MM.1S (cell line): Measurements from ENCODE around the gene PDCD2L.
"Not testable (repeated sequence)": the region's sequence is repeated elsewhere in the genome, so short reads cannot be mapped to it uniquely, and the experiment has no call there.

Source experiments
- DNase-seq: peaks from one replicate; pipeline ENCODE4 v3.0.0-alpha.2; 2015
- H2AFZ ChIP-seq: fragments of 300-600 bp; sonication (generic); 2 replicates; pipeline ENCODE4 v1.6.0; 2016; ENCODE audit warnings: antibody characterized with exemption, low read length
- H3F3A ChIP-seq: fragments of 300-600 bp; sonication (generic); 2 replicates; pipeline ENCODE4 v1.6.1; 2016; ENCODE audit warnings: mild to moderate bottlenecking, antibody characterized with exemption, low read length, moderate library complexity, mixed read lengths; ENCODE audit not compliant: insufficient read depth
- H3K27ac ChIP-seq: fragments of 300-600 bp; sonication (generic); 2 replicates; pipeline ENCODE4 v1.5.1; 2016; ENCODE audit warnings: mild to moderate bottlenecking, low read length
- H3K27me3 ChIP-seq: fragments of 300-600 bp; sonication (generic); replicated peaks from 2 replicates; pipeline ENCODE4 v1.6.0; 2016; ENCODE audit warnings: low read length; ENCODE audit not compliant: insufficient read depth
- H3K36me3 ChIP-seq: fragments of 300-600 bp; sonication (generic); replicated peaks from 2 replicates; pipeline ENCODE4 v1.6.1; 2016; ENCODE audit warnings: mild to moderate bottlenecking, low read length, mixed read lengths; ENCODE audit not compliant: insufficient read depth
- H3K4me1 ChIP-seq: fragments of 300-600 bp; sonication (generic); 2 replicates; pipeline ENCODE4 v1.6.1; 2016; ENCODE audit warnings: low read length, mixed read lengths
- H3K4me2 ChIP-seq: fragments of 300-600 bp; sonication (generic); 2 replicates; pipeline ENCODE4 v1.6.0; 2016; ENCODE audit warnings: low read depth, low read length
- H3K4me3 ChIP-seq: fragments of 300-600 bp; sonication (generic); 2 replicates; pipeline ENCODE4 v1.5.1; 2016; ENCODE audit warnings: low read length, mixed read lengths
- H3K79me2 ChIP-seq: fragments of 300-600 bp; sonication (generic); 2 replicates; pipeline ENCODE4 v1.6.1; 2016; ENCODE audit warnings: mixed run types, low read length, mixed read lengths
- H3K9ac ChIP-seq: fragments of 300-600 bp; sonication (generic); 2 replicates; pipeline ENCODE4 v1.6.1; 2016; ENCODE audit warnings: low read length, mixed read lengths
- H3K9me2 ChIP-seq: fragments of 300-600 bp; sonication (generic); replicated peaks from 2 replicates; pipeline ENCODE4 v1.6.1; 2016; ENCODE audit warnings: mild to moderate bottlenecking, low read length, mixed read lengths; ENCODE audit not compliant: insufficient read depth
- H3K9me3 ChIP-seq: fragments of 300-600 bp; sonication (generic); replicated peaks from 2 replicates; pipeline ENCODE4 v1.6.1; 2016; ENCODE audit warnings: mild to moderate bottlenecking, low read length, mixed read lengths; ENCODE audit not compliant: insufficient read depth
- H4K20me1 ChIP-seq: fragments of 300-600 bp; sonication (generic); 2 replicates; pipeline ENCODE4 v1.6.1; 2016; ENCODE audit warnings: mild to moderate bottlenecking, low read length, moderate library complexity, mixed read lengths; ENCODE audit not compliant: insufficient read depth
- CTCF ChIP-seq: fragments of 300-600 bp; sonication (generic); IDR thresholded peaks from 2 replicates; pipeline ENCODE4 v1.5.1; 2016; ENCODE audit warnings: antibody characterized with exemption, low read length, mixed read lengths
- EZH2 ChIP-seq: fragments of 300-600 bp; sonication (generic); optimal IDR thresholded peaks from 2 replicates; pipeline ENCODE3; 2017; ENCODE audit warnings: low read depth, mild to moderate bottlenecking, antibody characterized with exemption, low read length, mixed read lengths
- EZH2phosphoT487 ChIP-seq: fragments of 300-600 bp; sonication (generic); IDR thresholded peaks from 2 replicates; pipeline ENCODE4 v1.6.1; 2018; ENCODE audit warnings: antibody characterized with exemption, low read length

The PDCD2L gene

GRCh38 chr19:34454091-34454490, 49.9 kb downstream of the PDCD2L start:
- Histone ChIP-seq H3K27me3 (no peaks in the 10 kb centered on the region), H3K9me3 (no peaks in the 10 kb centered on the region), H3F3A (no peaks in the 10 kb centered on the region), H2AFZ (no peak overlapping the region), H4K20me1 (no peaks in the 10 kb centered on the region), H3K9me2 (no peaks in the 10 kb centered on the region), H3K9ac (no peak overlapping the region), H3K4me3 (no peak overlapping the region), H3K79me2 (peaks cover 45% of the 10 kb centered on the region), H3K4me1 (no peaks in the 10 kb centered on the region), H3K27ac (no peak overlapping the region), H3K36me3 (peaks cover 14% of the 10 kb centered on the region; the same call in 1 of the 2 replicates), H3K4me2 (no peak overlapping the region)
- DNase-seq, result no peak
- TF ChIP-seq EZH2phosphoT487, result no peak
- TF ChIP-seq CTCF, result no peak
- no peak for TF ChIP-seq EZH2

DNA sequence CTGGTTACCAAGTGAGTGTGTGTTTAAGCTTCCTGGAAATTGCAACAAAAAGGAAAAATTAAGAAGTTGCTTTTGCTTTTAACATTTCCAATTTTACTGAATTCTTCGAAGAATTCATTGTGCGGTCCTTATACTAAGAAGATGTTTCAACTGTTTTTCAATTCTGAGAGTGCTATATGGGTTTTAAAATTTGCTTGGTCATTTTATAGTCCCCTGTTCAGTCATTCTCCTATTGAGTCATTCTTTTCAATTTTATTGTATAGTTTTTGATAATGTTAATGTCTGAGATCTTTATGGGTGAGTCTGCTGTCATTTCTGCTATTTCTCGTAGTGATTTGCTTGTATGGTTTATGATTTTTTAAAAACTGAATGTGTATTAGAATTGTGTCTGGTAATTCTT, 50.5 kb downstream of the PDCD2L start:
- peaks cover 48% of the 10 kb centered on the region for H3K79me2 ChIP-seq
- H3K36me3 ChIP-seq, result peaks cover 14% of the 10 kb centered on the region; the same call in 1 of the 2 replicates
- no peaks in the 10 kb centered on the region for H4K20me1 ChIP-seq

GRCh38 chr19:34455783-34456480, 51.7 kb downstream of the PDCD2L start:
- H3K4me3 ChIP-seq, H2AFZ ChIP-seq, DNase-seq, H3K27me3 ChIP-seq, H3K9me2 ChIP-seq, H3K9ac ChIP-seq, H3K4me2 ChIP-seq, H3K9me3 ChIP-seq, H3K4me1 ChIP-seq, H3K27ac ChIP-seq, H4K20me1 ChIP-seq, H3F3A ChIP-seq: not testable (repeated sequence)
- peaks cover 12% of the 10 kb centered on the region; the same call in 1 of the 2 replicates for H3K36me3 ChIP-seq
- H3K79me2 ChIP-seq, result peaks cover 54% of the 10 kb centered on the region

More for the DNA sequence above, 50.5 kb downstream of the PDCD2L start:
- H3K9ac ChIP-seq, result no peak overlapping the region
- H3K9me2 ChIP-seq, result no peaks in the 10 kb centered on the region
- H3K9me3 ChIP-seq, result no peaks in the 10 kb centered on the region
- DNase-seq, result no peak
- no peak overlapping the region for H3K4me2 ChIP-seq
- H2AFZ ChIP-seq, result no peak overlapping the region
- no peaks in the 10 kb centered on the region for H3F3A ChIP-seq
- H3K4me1 ChIP-seq, result no peaks in the 10 kb centered on the region
- no peak overlapping the region for H3K27ac ChIP-seq
- H3K4me3 ChIP-seq, result no peak overlapping the region
- TF ChIP-seq EZH2phosphoT487 (no peak), EZH2 (no peak), CTCF (no peak)
- H3K27me3 ChIP-seq, result no peaks in the 10 kb centered on the region

DNA sequence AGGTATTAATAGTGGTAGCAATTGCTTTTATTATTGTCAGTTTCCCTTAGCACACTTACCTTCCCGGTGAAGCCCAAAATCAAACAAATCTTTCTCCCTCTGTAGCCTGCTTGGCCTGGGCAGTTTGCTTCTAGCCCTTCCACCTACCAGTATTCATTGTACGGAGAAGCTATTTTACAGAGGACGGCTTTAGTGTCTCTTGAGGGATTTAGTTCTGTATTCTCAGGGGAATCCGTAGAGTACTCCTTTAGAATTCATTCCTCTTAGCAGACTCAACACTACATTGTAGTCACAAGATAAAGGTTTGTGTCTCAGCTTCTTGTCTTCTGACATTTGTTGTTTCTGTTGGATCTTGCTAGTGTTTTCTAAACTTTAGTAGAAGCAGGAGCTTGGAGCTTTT, 53.2 kb downstream of the PDCD2L start:
- DNase-seq, result no peak
- peaks cover 68% of the 10 kb centered on the region for H3K79me2 ChIP-seq
- H3K9ac ChIP-seq, result no peak overlapping the region
- TF ChIP-seq EZH2 (no peak), EZH2phosphoT487 (no peak), CTCF (no peak)
- no peaks in the 10 kb centered on the region for H3F3A ChIP-seq
- H3K4me1 ChIP-seq, result no peaks in the 10 kb centered on the region
- H4K20me1 ChIP-seq, result no peaks in the 10 kb centered on the region
- H3K27me3 ChIP-seq, result no peaks in the 10 kb centered on the region
- no peak overlapping the region for H2AFZ ChIP-seq
- H3K27ac ChIP-seq, result no peak overlapping the region
- H3K4me2 ChIP-seq, result no peak overlapping the region
- no peaks in the 10 kb centered on the region for H3K9me3 ChIP-seq
- H3K4me3 ChIP-seq, result no peak overlapping the region
- H3K9me2 ChIP-seq, result no peaks in the 10 kb centered on the region
- H3K36me3 ChIP-seq, result peaks cover 16% of the 10 kb centered on the region; the same call in 1 of the 2 replicates
